Central memory CD8-positive, alpha-beta T cell (primary cell): Measurements from ENCODE around the gene PEDS1.

Source experiments
- ATAC-seq: fragments of 150-1000 bp; cut with Tn5 transposase; replicated peaks from 2 replicates; pipeline ENCODE4 v1.10.0; 2022; ENCODE audit warnings: mild to moderate bottlenecking, moderate FRiP score, moderate number of reproducible peaks; ENCODE audit not compliant: poor library complexity, severe bottlenecking; ENCODE audit errors: extremely low read depth
- DNase-seq, 2 donors: peaks; one replicate each; pipeline ENCODE4 v3.0.0; 2021; ENCODE audit warnings: low spot score in 2 of 2
- H3K27ac Mint-ChIP-seq: one replicate; pipeline ENCODE4 v1.8.0; 2022; ENCODE audit warnings: low read depth, mild to moderate bottlenecking, moderate library complexity, mixed read lengths
- H3K27me3 Mint-ChIP-seq: one replicate; pipeline ENCODE4 v1.8.0; 2022; ENCODE audit warnings: mixed read lengths
- H3K36me3 Mint-ChIP-seq: one replicate; pipeline ENCODE4 v1.8.0; 2022; ENCODE audit warnings: mild to moderate bottlenecking, moderate library complexity, mixed read lengths; ENCODE audit not compliant: insufficient read depth
- H3K4me1 Mint-ChIP-seq: one replicate; pipeline ENCODE4 v1.8.0; 2022; ENCODE audit warnings: mixed read lengths
- H3K4me3 Mint-ChIP-seq: one replicate; pipeline ENCODE4 v1.8.0; 2022; ENCODE audit warnings: mild to moderate bottlenecking, moderate library complexity, mixed read lengths
- H3K9me3 Mint-ChIP-seq: one replicate; pipeline ENCODE4 v1.8.0; 2022; ENCODE audit warnings: mixed read lengths

Gene PEDS1

GRCh38 chr20:50121858-50122271 is 31.7 kb downstream of the PEDS1 start:
- Mint-ChIP-seq H3K27me3 (no peaks in the 10 kb centered on the region), H3K27ac (no peak overlapping the region), H3K4me3 (no peak overlapping the region), H3K9me3 (no peaks in the 10 kb centered on the region), H3K36me3 (peaks cover 28% of the 10 kb centered on the region), H3K4me1 (no peaks in the 10 kb centered on the region)
- DNase-seq (no peak), ATAC-seq (no peak)

DNA sequence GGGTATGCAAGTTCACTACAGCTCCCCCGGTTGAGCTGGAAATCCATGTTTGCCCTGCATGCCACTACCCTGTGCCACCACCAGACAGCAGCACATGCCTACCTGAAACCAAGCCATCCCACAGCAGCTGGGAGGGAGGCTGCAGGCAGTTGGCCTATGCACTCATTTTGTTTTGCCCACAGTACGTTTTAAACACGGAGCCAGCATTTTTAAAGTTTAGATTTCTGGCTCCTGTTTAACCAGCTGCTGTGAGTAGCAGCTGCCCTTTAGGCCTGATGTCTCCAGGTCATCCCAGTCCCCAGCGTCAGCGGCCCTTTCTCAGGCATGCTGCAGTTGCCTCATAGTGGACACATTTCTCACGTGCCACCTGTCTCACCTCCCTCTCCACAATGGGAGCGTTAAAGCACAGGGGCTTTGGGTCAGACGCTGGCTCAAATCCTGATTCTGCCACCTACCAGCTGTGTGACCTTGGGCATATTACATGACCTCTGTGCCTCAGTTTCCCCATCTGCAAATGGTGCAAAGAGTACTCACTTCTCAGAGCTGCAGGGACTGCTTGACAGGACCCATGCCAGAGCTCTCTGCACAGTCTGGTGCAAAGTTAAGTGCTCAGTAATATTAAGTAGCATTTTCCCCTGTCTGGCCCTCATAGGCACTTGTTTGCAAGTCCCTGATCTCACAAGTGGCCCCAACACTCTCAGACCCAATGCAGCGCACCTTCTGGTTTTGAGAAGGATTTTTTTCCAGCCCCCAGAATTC is 32.4 kb downstream of the PEDS1 start:
- H3K27ac Mint-ChIP-seq: no peak overlapping the region
- no peaks in the 10 kb centered on the region for H3K27me3 Mint-ChIP-seq
- no peaks in the 10 kb centered on the region for H3K9me3 Mint-ChIP-seq
- peaks cover 4% of the 10 kb centered on the region for H3K4me1 Mint-ChIP-seq
- no peak overlapping the region for H3K4me3 Mint-ChIP-seq
- peak; percentile 72 for ATAC-seq
- peaks cover 25% of the 10 kb centered on the region for H3K36me3 Mint-ChIP-seq
- peak; percentile 36 to 45 for DNase-seq

GRCh38 chr20:50118203-50118602 is 35.3 kb downstream of the PEDS1 start:
- H3K4me1 Mint-ChIP-seq: peaks cover 30% of the 10 kb centered on the region
- no peaks in the 10 kb centered on the region for H3K9me3 Mint-ChIP-seq
- DNase-seq (no peak), ATAC-seq (no peak)
- no peak overlapping the region for H3K27ac Mint-ChIP-seq
- no peak overlapping the region for H3K4me3 Mint-ChIP-seq
- H3K36me3 Mint-ChIP-seq: peaks cover 6% of the 10 kb centered on the region
- no peaks in the 10 kb centered on the region for H3K27me3 Mint-ChIP-seq

- Mint-ChIP-seq H3K4me1 (peaks cover 45% of the 10 kb centered on the region), H3K36me3 (peaks cover 8% of the 10 kb centered on the region), H3K4me3 (peak overlapping the region; percentile 85), H3K9me3 (no peaks in the 10 kb centered on the region), H3K27ac (peak overlapping the region; percentile 93), H3K27me3 (no peaks in the 10 kb centered on the region)
- no peak for DNase-seq
- ATAC-seq: no peak
Measured at GRCh38 chr20:50116368-50116999, 37.0 kb downstream of the PEDS1 start.

GRCh38 chr20:50115591-50116367 is 37.7 kb downstream of the PEDS1 start:
- Mint-ChIP-seq H3K4me3 (peak overlapping the region; percentile 85), H3K27ac (peak overlapping the region; percentile 93), H3K4me1 (peaks cover 51% of the 10 kb centered on the region), H3K36me3 (peaks cover 7% of the 10 kb centered on the region), H3K9me3 (no peaks in the 10 kb centered on the region), H3K27me3 (no peaks in the 10 kb centered on the region)
- DNase-seq (peak; percentile 76), ATAC-seq (peak; percentile 71)

DNA sequence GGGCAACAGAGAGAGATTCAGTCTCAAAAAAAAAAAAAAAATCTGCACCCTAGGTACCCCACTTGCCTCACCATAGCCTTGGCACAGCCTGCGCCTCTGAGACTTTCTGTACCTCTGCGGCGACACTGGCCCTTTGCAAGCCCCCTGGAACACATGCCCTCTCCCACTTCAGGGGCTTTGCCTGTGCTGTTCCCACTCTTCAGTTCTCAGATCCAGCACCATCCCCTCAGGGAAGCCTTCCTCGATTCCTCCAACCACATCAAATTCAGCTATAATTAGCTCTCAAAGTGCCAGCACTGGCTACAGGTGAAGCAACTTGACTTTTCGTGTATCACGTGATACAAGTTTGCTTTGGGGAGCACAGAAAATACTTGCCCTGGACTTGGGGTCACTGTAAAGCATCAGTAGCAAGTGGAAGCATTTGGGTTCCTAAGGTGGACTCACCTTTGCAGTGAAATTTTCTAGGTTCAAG is 38.4 kb downstream of the PEDS1 start:
- no peaks in the 10 kb centered on the region for H3K27me3 Mint-ChIP-seq
- H3K4me3 Mint-ChIP-seq: peak overlapping the region; percentile 85
- no peaks in the 10 kb centered on the region for H3K9me3 Mint-ChIP-seq
- no peak overlapping the region for H3K27ac Mint-ChIP-seq
- DNase-seq: no peak
- no peak for ATAC-seq
- peaks cover 12% of the 10 kb centered on the region for H3K36me3 Mint-ChIP-seq
- H3K4me1 Mint-ChIP-seq: peaks cover 58% of the 10 kb centered on the region

- peak overlapping the region; percentile 85 for H3K4me3 Mint-ChIP-seq
- DNase-seq (no peak), ATAC-seq (no peak)
- H3K4me1 Mint-ChIP-seq: peaks cover 73% of the 10 kb centered on the region
- no peaks in the 10 kb centered on the region for H3K27me3 Mint-ChIP-seq
- H3K9me3 Mint-ChIP-seq: no peaks in the 10 kb centered on the region
- peaks cover 13% of the 10 kb centered on the region for H3K36me3 Mint-ChIP-seq
- peak overlapping the region; percentile 93 for H3K27ac Mint-ChIP-seq
Measured at GRCh38 chr20:50113420-50114224, 39.9 kb downstream of the PEDS1 start.

DNA sequence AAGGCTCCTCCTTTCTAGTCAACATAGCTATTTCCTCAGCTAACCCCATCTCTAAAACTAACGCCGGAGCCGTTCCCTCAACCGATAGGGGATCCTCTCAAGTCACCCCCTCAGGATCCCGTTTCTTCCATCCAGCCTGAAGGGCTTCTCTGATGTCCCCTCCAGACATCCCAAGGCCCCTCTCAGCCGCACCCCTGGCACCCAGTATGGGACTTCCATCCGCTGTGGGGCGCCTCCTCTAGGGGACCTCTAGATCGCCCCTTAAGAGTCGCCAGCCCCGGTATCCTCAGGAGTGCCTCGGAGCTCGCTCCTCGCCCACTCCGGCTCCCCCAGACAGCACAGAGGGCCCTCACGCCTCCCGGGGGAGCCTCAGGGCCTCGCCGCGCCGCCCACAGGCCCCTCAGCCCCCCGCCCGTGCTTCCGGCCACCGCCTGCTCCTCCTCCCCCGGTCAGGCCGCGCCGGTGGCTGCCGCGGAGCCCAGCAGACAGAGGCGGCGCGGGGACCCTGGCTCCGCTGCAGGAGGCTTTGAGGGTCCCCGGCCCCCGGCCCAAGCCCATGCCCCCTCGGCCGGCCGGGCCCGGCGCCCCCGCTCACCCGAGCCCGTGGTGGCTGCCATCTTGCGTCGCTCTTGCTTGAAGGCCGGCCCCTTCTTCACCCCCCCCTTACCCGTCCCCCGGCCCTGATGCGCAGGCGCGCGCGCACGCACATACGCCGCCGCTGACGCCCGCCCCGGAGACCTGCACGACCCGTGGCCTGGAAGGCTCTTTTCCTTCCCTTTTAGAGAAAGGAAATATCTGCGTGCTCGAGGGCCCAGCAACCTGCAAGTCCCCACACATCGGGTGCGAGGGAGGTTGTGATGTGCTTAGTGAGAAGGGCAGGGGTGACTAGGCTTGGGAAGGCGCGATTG is 40.8 kb downstream of the PEDS1 start, which contains the start of gene UBE2V1:
Gene UBE2V1 (minus strand): TSS at position 639 of the 908 bp plus-strand sequence. CDS start 22 bp downstream, at position 617.
- Mint-ChIP-seq H3K4me3 (peak within 1 kb of the TSS; percentile 85), H3K4me1 (peaks cover 81% of the 10 kb centered on the region), H3K27ac (peak within 1 kb of the TSS; percentile 93), H3K36me3 (peaks cover 16% of the 10 kb centered on the region), H3K27me3 (no peaks in the 10 kb centered on the region), H3K9me3 (no peaks in the 10 kb centered on the region)
- peak; percentile 72 for DNase-seq
- ATAC-seq: peak; percentile 56

GRCh38 chr20:50111829-50112495 is 41.6 kb downstream of the PEDS1 start:
- Mint-ChIP-seq H3K27me3 (no peaks in the 10 kb centered on the region), H3K27ac (peak overlapping the region; percentile 93), H3K4me1 (peaks cover 89% of the 10 kb centered on the region), H3K4me3 (peak overlapping the region; percentile 85), H3K36me3 (peaks cover 15% of the 10 kb centered on the region), H3K9me3 (no peaks in the 10 kb centered on the region)
- DNase-seq (no peak), ATAC-seq (no peak)

DNA sequence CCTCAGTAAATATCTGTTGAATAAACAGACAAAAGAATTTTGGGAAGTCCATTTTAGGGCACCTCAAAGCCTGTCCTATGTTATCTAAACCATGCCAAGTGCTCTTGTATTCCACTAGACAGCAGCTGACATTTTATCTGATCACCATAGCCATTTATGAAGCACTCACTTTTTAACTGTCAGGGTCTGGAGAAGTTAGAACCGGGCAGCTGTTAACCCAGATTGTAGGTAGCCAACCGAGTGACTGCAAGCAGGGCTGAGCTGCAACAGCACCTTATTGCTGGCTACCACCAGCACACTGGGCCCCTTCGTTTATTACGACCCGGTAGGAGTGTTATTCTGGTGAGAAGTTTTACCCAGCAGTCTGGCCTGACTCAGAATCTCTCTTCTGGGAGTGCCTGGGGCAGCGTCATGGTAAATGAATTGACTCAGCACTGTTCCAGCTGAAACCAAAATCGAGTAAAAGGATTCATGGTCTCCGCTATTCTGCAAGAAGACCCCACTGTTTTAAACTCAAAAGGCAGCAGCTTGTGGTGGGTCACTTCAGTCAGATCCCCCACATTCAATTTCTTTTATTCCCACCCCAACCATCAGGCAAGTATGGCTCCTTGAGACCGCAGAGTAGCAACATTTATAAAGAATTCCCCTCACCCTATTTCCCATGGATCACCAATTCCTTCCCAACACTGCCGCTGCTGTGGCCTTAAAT is 42.2 kb downstream of the PEDS1 start:
- Mint-ChIP-seq H3K36me3 (peaks cover 18% of the 10 kb centered on the region), H3K27ac (peak overlapping the region; percentile 93), H3K4me1 (peaks cover 91% of the 10 kb centered on the region), H3K9me3 (no peaks in the 10 kb centered on the region), H3K27me3 (no peaks in the 10 kb centered on the region), H3K4me3 (peak overlapping the region; percentile 85)
- DNase-seq (no peak), ATAC-seq (no peak)
